ENCODE data around the gene PPP6R1.

The PPP6R1 gene

GRCh38 chr19:55249841-55250240 lies 9.0 kb downstream of the PPP6R1 start:
- H3K27ac ChIP-seq: no peak overlapping the region
- TF ChIP-seq ZFX (IDR thresholded peaks at IDR 0.05): no peak
- TF ChIP-seq CTCF (conservative IDR thresholded peaks at IDR 0.05): no peak

GRCh38 chr19:55248704-55249103 lies 10.1 kb downstream of the PPP6R1 start:
- TF ChIP-seq ZFX (IDR thresholded peaks at IDR 0.05) (no peak), CTCF (conservative IDR thresholded peaks at IDR 0.05) (no peak)
- no peak overlapping the region for H3K27ac ChIP-seq

- TF ChIP-seq ZFX (IDR thresholded peaks at IDR 0.05): no peak
- TF ChIP-seq CTCF (conservative IDR thresholded peaks at IDR 0.05): no peak
- no peak overlapping the region for H3K27ac ChIP-seq
Measured at GRCh38 chr19:55248166-55248675, 10.6 kb downstream of the PPP6R1 start.

GRCh38 chr19:55247621-55248099 lies 11.2 kb downstream of the PPP6R1 start:
- H3K27ac ChIP-seq: no peak overlapping the region
- no peak for TF ChIP-seq ZFX (IDR thresholded peaks at IDR 0.05)
- no peak for TF ChIP-seq CTCF (conservative IDR thresholded peaks at IDR 0.05)

GRCh38 chr19:55246462-55247451 lies 12.1 kb downstream of the PPP6R1 start:
- no peak overlapping the region for H3K27ac ChIP-seq

GRCh38 chr19:55245236-55245904 lies 13.4 kb downstream of the PPP6R1 start:
- TF ChIP-seq ZFX (IDR thresholded peaks at IDR 0.05) (no peak), CTCF (conservative IDR thresholded peaks at IDR 0.05) (no peak)
- no peak overlapping the region for H3K27ac ChIP-seq

More at GRCh38 chr19:55246462-55247451, 12.1 kb downstream of the PPP6R1 start:
- TF ChIP-seq CTCF (conservative IDR thresholded peaks at IDR 0.05) (no peak), ZFX (IDR thresholded peaks at IDR 0.05) (no peak)
